Suprapubic skin (tissue), 4 donors: ENCODE results near the gene NRAS. TPM values are rescaled to one million over a fixed set of nuclear protein-coding genes. Genes with fewer than 3 reads are reported as not detected.

Experiments
- DNase-seq, 2 donors: peaks; one replicate each; pipeline ENCODE4 v3.0.0-alpha.2; 2019; ENCODE audit warnings: low spot score in 2 of 2
- H3K27ac ChIP-seq: fragments of 200-600 bp; sonication (generic); one replicate; pipeline ENCODE4 v1.5.1; 2019
- H3K27me3 ChIP-seq: fragments of 200-600 bp; sonication (generic); one replicate; pipeline ENCODE4 v1.5.1; 2019
- H3K36me3 ChIP-seq: fragments of 200-600 bp; sonication (generic); one replicate; pipeline ENCODE4 v1.5.1; 2019
- H3K4me1 ChIP-seq: fragments of 200-600 bp; sonication (generic); one replicate; pipeline ENCODE4 v1.5.1; 2019
- H3K4me3 ChIP-seq: fragments of 200-600 bp; sonication (generic); one replicate; pipeline ENCODE4 v1.5.1; 2019; ENCODE audit warnings: mild to moderate bottlenecking
- H3K9me3 ChIP-seq: fragments of 200-600 bp; sonication (generic); one replicate; pipeline ENCODE4 v1.5.1; 2019
- CTCF ChIP-seq, 2 donors: fragments of 200-600 bp in 1 of 2; fragments of 450-650 bp in 1 of 2; sonication (generic) in 1 of 2; IDR thresholded peaks; one replicate each; pipeline ENCODE4 v1.5.1; 2016 to 2019; ENCODE audit warnings: antibody characterized with exemption in 2 of 2, mild to moderate bottlenecking in 1 of 2, moderate library complexity in 1 of 2
- EP300 ChIP-seq: sonication (generic); formaldehyde crosslinking; IDR thresholded peaks from one replicate; pipeline ENCODE4 v1.6.1; 2017; ENCODE audit warnings: antibody characterized with exemption
- POLR2A ChIP-seq, 2 donors: fragments of 450-650 bp; IDR thresholded peaks; one replicate each; pipeline ENCODE4 v1.6.1; 2017; ENCODE audit warnings: antibody characterized with exemption in 2 of 2, mild to moderate bottlenecking in 2 of 2, moderate library complexity in 2 of 2
- POLR2AphosphoS5 ChIP-seq, 3 donors: sonication (generic); formaldehyde crosslinking; IDR thresholded peaks; one replicate each; pipeline ENCODE4 v1.6.1; 2017; ENCODE audit warnings: antibody characterized with exemption in 3 of 3
- WGBS: methylation state at CpG from one replicate; pipeline ENCODE4 v1.1.5; 2018; 5-methylcytosine and 5-hydroxymethylcytosine counted together
- total RNA-seq, 4 donors: library from RNA; depleted of rRNA; stranded (reverse); fragments of >200 nt; gene quantifications; one replicate each; pipeline ENCODE4 v1.1.0, GENCODE V29; 2016

NRAS gene
- total RNA-seq, 4 donors from 2014 or later, result 21.8 to 41.1 (median 33.3) TPM

GRCh38 chr1:114692947-114693346 is 23.6 kb downstream of the NRAS start:
- H3K4me1 ChIP-seq, result no peaks in the 10 kb centered on the region
- H3K27ac ChIP-seq, result no peak overlapping the region
- H3K36me3 ChIP-seq, result no peaks in the 10 kb centered on the region
- TF ChIP-seq CTCF (IDR thresholded peaks at IDR 0.05) (no peak), POLR2A (IDR thresholded peaks at IDR 0.05) (no peak), EP300 (no peak), POLR2AphosphoS5 (IDR thresholded peaks at IDR 0.05) (no peak)
- peaks cover 9% of the 10 kb centered on the region for H3K27me3 ChIP-seq
- H3K4me3 ChIP-seq, result no peak overlapping the region
- 98% methylated on average over 3 of the region's 3 CpGs for WGBS
- no peaks in the 10 kb centered on the region for H3K9me3 ChIP-seq
- DNase-seq, result no peak

- TF ChIP-seq POLR2AphosphoS5 (IDR thresholded peaks at IDR 0.05) (no peak), CTCF (IDR thresholded peaks at IDR 0.05) (no peak), POLR2A (IDR thresholded peaks at IDR 0.05) (no peak), EP300 (no peak)
- no peaks in the 10 kb centered on the region for H3K9me3 ChIP-seq
- no peak for DNase-seq
- no peaks in the 10 kb centered on the region for H3K4me1 ChIP-seq
- H3K27ac ChIP-seq, result no peak overlapping the region
- peaks cover 9% of the 10 kb centered on the region for H3K27me3 ChIP-seq
- 78% methylated on average over 2 of the region's 2 CpGs for WGBS
- H3K36me3 ChIP-seq, result no peaks in the 10 kb centered on the region
- H3K4me3 ChIP-seq, result no peak overlapping the region
Observed at GRCh38 chr1:114691061-114691460, 25.5 kb downstream of the NRAS start.

GRCh38 chr1:114690148-114690547 is 26.4 kb downstream of the NRAS start:
- no peaks in the 10 kb centered on the region for H3K4me1 ChIP-seq
- WGBS, result 82% methylated on average over 1 of the region's 1 CpG
- H3K27ac ChIP-seq, result no peak overlapping the region
- H3K9me3 ChIP-seq, result no peaks in the 10 kb centered on the region
- no peak overlapping the region for H3K4me3 ChIP-seq
- no peak for DNase-seq
- peaks cover 12% of the 10 kb centered on the region for H3K27me3 ChIP-seq
- TF ChIP-seq EP300 (no peak), POLR2A (IDR thresholded peaks at IDR 0.05) (no peak), CTCF (IDR thresholded peaks at IDR 0.05) (no peak)
- H3K36me3 ChIP-seq, result no peaks in the 10 kb centered on the region

- Histone ChIP-seq H3K4me1 (no peaks in the 10 kb centered on the region), H3K27ac (no peak overlapping the region), H3K4me3 (no peak overlapping the region), H3K9me3 (no peaks in the 10 kb centered on the region), H3K36me3 (no peaks in the 10 kb centered on the region), H3K27me3 (peaks cover 12% of the 10 kb centered on the region)
- 86% methylated on average over 4 of the region's 4 CpGs for WGBS
- no peak for DNase-seq
- TF ChIP-seq EP300, result no peak
- no peak for TF ChIP-seq POLR2A (IDR thresholded peaks at IDR 0.05)
- TF ChIP-seq CTCF (IDR thresholded peaks at IDR 0.05), result no peak
- TF ChIP-seq POLR2AphosphoS5 (IDR thresholded peaks at IDR 0.05), result no peak
Observed at GRCh38 chr1:114688526-114688925, 28.0 kb downstream of the NRAS start.

- WGBS, result 83% methylated on average over 5 of the region's 5 CpGs
- H3K27ac ChIP-seq, result no peak overlapping the region
- TF ChIP-seq EP300, result no peak
- no peak for TF ChIP-seq POLR2A (IDR thresholded peaks at IDR 0.05)
- TF ChIP-seq POLR2AphosphoS5 (IDR thresholded peaks at IDR 0.05), result no peak
- TF ChIP-seq CTCF (IDR thresholded peaks at IDR 0.05), result no peak
Observed at GRCh38 chr1:114685851-114686250, 30.7 kb downstream of the NRAS start.

More at GRCh38 chr1:114685851-114686250, 30.7 kb downstream of the NRAS start:
- no peaks in the 10 kb centered on the region for H3K36me3 ChIP-seq
- DNase-seq, result no peak
- H3K4me3 ChIP-seq, result no peak overlapping the region
- no peaks in the 10 kb centered on the region for H3K9me3 ChIP-seq
- peaks cover 12% of the 10 kb centered on the region for H3K27me3 ChIP-seq
- H3K4me1 ChIP-seq, result no peaks in the 10 kb centered on the region
